Activated CD8-positive, alpha-beta memory T cell treated with anti-CD3 and anti-CD28 coated beads, Interleukin-2, amount 50 U/mL, for 24 hours (primary cell): ENCODE measurements around the gene PRIM1.
A peak's percentile ranks its signal among the peaks of the same experiment; 100 is the strongest.
"Not testable (repeated sequence)": the region's sequence is repeated elsewhere in the genome, so short reads cannot be mapped to it uniquely, and the experiment has no call there.

Source experiments
- DNase-seq: peaks from one replicate; pipeline ENCODE4 v3.0.0-alpha.2; 2020; ENCODE audit errors: extremely low read depth

PRIM1 gene

GRCh38 chr12:56751712-56752598, at the start of gene PRIM1:
PRIM1 (minus strand) TSS chr12:56752323; CDS start chr12:56752298, 25 bp downstream.
- peak; percentile 64 for DNase-seq

- no peak for DNase-seq
Observed at GRCh38 chr12:56800221-56800620, 48.1 kb upstream of the PRIM1 start.

DNA sequence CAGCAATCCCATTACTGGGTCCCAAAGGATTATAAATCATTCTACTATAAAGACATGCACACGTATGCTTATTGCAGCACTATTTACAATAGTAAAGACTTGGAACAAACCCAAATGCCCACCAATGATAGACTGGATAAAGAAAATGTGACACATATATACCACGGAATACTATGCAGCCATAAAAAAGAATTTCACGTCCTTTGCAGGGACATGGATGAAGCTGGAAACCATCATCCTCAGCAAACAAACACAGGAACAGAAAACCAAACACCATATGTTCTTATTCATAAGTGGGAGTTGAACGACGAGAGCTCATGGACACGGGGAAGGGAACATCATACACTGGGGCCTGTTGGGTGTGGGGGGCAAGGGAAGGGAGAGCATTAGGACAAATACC, 47.2 kb upstream of the PRIM1 start:
- DNase-seq, result not testable (repeated sequence)

- not testable (repeated sequence) for DNase-seq
Observed at GRCh38 chr12:56795791-56796190, 43.7 kb upstream of the PRIM1 start.

- not testable (repeated sequence) for DNase-seq
Observed at GRCh38 chr12:56795046-56795562, 43.0 kb upstream of the PRIM1 start.

DNA sequence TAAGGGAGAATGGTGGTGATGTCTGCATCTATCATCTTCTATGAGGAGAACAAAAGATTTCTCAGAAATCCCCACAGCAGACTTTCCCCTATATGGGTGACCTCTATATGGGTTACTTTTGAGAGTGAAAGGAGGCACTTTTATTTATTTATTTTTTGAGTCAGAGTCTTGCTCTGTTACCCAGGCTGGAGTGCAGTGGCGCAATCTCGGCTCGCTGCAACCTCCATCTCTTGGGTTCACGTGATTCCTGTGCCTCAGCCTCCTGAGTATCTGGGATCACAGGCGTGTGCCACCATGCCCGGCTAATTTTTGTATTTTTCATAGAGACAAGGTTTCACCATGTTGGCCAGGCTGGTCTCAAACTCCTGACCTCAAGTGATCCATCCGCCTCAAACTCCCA, 41.0 kb upstream of the PRIM1 start:
- not testable (repeated sequence) for DNase-seq

- DNase-seq, result no peak
Observed at GRCh38 chr12:56792678-56793077, 40.6 kb upstream of the PRIM1 start.

DNA sequence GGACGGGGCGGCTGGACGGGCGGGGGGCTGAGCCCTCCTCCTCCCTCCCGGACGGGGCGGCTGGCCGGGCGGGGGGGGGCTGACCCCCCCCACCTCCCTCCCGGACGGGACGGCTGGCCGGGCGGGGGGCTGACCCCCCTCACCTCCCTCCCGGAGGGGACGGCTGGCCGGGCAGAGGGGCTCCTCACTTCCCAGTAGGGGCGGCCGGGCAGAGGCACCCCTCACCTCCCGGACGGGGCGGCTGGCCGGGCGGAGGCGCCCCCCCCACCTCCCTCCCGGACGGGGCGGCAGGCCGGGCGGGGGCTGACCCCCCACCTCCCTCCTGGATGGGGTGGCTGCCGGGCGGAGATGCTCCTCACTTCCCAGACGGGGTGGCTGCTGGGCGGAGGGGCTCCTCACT, 37.3 kb upstream of the PRIM1 start:
- DNase-seq, result not testable (repeated sequence)

GRCh38 chr12:56787498-56787897, 35.4 kb upstream of the PRIM1 start:
- no peak for DNase-seq

GRCh38 chr12:56785874-56786273, 33.8 kb upstream of the PRIM1 start:
- no peak for DNase-seq

GRCh38 chr12:56785141-56785865, 33.2 kb upstream of the PRIM1 start:
- DNase-seq, result no peak

DNA sequence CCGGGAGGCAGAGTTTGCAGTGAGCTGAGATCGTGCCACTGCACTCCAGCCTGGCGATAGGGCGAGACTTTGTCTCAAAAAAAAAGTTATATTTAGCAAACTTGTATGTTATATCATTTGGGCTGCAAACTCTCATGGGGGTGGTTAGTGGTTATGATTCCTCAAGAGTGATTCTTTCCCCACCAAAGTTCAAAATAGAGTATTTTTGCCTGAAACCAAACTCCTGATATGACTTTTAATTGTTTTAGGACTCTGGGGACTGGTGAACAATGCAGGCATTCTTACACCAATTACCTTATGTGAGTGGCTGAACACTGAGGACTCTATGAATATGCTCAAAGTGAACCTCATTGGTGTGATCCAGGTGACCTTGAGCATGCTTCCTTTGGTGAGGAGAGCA, 29.6 kb upstream of the PRIM1 start:
- DNase-seq, result no peak

GRCh38 chr12:56778756-56779155, 26.6 kb upstream of the PRIM1 start:
- no peak for DNase-seq

- DNase-seq, result no peak
Observed at GRCh38 chr12:56776654-56777053, 24.5 kb upstream of the PRIM1 start.

DNA sequence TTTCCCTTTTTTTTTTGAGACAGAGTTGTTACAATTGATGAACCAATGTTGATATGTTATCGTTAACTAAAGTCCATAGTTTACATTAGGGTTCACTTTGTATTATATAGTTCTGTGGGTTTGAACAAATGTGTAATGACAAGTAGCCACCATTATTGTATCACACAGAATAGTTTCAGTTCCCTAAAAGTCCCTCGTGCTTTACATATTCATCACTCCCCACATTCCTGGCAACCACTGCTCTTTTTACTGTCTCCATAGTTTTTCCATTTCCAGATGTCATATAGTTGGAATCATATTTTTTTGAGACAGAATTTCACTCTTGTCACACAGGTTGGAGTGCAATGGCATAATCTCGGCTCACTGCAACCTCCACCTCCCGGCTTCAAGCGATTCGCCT, 23.5 kb upstream of the PRIM1 start:
- no peak for DNase-seq

- no peak for DNase-seq
Observed at GRCh38 chr12:56773113-56773512, 21.0 kb upstream of the PRIM1 start.

- DNase-seq, result no peak
Observed at GRCh38 chr12:56772625-56773024, 20.5 kb upstream of the PRIM1 start.

DNA sequence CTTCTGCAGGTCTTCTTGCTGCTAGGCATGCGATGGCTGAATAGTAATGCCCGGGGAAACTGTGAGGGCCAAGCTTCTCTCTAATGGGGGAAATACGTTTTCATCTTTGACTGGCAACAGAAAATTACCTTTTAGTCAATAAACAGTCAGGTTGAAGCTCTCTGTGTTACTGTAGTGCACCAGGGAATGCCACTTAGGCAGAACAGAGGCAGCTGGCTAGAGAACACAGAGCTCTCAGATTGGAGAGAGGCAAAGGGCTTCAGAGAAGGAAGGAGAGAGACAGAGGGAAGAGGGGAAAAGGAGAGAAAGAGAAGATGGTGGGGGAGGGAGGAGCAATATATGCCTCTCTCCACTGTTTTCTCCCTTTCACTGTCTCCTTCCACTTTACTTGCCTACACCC, 17.7 kb upstream of the PRIM1 start:
- DNase-seq, result no peak

- no peak for DNase-seq
Observed at GRCh38 chr12:56768424-56768823, 16.3 kb upstream of the PRIM1 start.

- no peak for DNase-seq
Observed at GRCh38 chr12:56766535-56766934, 14.4 kb upstream of the PRIM1 start.

DNA sequence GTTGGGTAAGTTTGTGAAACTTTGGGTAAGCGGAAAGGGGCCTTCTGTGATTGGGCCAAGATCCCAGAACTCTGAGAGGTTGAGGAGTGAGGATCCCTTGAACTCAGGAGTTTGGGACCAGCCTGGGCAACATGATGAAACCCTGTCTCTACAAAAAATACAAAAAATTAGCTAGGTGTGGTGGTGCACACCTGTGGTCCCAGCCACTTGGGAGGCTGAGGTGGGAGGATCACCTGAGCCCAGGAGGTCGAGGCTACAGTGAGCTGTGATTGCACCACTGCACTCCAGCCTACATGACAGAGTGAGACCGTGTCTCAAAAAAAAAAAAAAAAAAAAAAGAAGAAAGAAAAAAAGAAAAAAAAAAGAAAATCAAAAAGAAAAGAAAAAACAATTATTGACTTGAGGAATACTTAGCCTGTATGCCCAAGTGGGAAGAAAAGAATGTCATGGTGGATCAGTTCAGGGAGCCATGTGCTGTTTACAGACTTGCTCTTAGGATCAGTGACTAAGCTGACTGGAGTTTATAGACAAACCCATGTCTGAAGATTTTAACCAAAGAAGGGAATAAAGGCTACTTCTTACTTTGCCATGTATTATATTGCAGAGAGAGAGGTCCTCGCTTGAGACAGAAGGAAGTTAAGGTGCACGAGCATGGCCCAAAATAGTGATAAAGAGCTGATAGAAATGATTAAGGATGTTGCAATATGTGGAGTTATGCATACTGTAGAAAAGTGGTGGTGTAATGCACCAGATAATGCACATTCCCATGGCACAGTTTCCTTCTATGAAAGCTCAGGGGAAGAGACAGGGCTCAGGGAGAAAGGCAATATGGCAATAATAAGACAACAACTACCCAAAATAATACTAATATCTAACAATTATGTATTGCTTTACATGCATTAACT, 11.9 kb upstream of the PRIM1 start:
- DNase-seq, result no peak

- no peak for DNase-seq
Observed at GRCh38 chr12:56761812-56762211, 9.7 kb upstream of the PRIM1 start.
